Omental fat pad (tissue), 4 donors: ENCODE data around the gene KAT6B. TPM values are rescaled to one million over a fixed set of nuclear protein-coding genes. Genes with fewer than 3 reads are reported as not detected.

Experiments
- ATAC-seq: fragments of 150-250 bp; one replicate; pipeline ENCODE4 v1.9.1; 2016; ENCODE audit warnings: mild to moderate bottlenecking, moderate library complexity; ENCODE audit not compliant: low FRiP score
- DNase-seq: peaks from one replicate; pipeline ENCODE4 v3.0.0-alpha.2; 2019; ENCODE audit warnings: low spot score
- total RNA-seq, 4 donors: library from RNA; depleted of rRNA; stranded (reverse); fragments of >200 nt; gene quantifications; one replicate each; pipeline ENCODE4 v1.1.0, GENCODE V29; 2016
- TF ChIP-seq, protein P1 (sequence below), 3 donors: fragments of 450-650 bp; IDR thresholded peaks; one replicate each; pipeline ENCODE4 v1.5.1; 2016 to 2017; ENCODE audit warnings: antibody characterized with exemption in 3 of 3, mild to moderate bottlenecking in 3 of 3, moderate library complexity in 2 of 3

Gene KAT6B
- total RNA-seq, 4 donors from 2014 or later: 32.2 to 50.3 (median 37.6) TPM

DNA sequence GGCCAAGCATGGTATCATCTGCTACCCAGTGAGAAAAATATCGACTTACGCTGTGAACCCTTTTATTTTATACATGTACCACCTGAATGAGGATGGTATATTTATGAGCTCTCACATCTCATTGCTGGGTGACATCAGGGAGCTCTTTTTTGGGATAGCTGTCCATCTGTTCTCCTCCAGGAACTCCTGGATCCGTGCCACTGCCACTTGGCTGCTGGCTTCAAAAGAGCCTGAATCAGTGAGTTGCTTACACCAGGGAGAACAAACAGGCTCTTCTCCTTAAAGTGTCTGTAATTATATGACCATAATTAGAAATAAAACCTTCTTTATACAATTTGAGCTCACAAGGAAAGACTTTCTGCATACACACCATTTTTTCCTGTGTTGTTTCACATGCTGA lies 106.2 kb downstream of the KAT6B start:
- DNase-seq (no peak), ATAC-seq (no peak)
- TF ChIP-seq, protein P1, sequence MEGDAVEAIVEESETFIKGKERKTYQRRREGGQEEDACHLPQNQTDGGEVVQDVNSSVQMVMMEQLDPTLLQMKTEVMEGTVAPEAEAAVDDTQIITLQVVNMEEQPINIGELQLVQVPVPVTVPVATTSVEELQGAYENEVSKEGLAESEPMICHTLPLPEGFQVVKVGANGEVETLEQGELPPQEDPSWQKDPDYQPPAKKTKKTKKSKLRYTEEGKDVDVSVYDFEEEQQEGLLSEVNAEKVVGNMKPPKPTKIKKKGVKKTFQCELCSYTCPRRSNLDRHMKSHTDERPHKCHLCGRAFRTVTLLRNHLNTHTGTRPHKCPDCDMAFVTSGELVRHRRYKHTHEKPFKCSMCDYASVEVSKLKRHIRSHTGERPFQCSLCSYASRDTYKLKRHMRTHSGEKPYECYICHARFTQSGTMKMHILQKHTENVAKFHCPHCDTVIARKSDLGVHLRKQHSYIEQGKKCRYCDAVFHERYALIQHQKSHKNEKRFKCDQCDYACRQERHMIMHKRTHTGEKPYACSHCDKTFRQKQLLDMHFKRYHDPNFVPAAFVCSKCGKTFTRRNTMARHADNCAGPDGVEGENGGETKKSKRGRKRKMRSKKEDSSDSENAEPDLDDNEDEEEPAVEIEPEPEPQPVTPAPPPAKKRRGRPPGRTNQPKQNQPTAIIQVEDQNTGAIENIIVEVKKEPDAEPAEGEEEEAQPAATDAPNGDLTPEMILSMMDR (IDR thresholded peaks at IDR 0.05): no peak

DNA sequence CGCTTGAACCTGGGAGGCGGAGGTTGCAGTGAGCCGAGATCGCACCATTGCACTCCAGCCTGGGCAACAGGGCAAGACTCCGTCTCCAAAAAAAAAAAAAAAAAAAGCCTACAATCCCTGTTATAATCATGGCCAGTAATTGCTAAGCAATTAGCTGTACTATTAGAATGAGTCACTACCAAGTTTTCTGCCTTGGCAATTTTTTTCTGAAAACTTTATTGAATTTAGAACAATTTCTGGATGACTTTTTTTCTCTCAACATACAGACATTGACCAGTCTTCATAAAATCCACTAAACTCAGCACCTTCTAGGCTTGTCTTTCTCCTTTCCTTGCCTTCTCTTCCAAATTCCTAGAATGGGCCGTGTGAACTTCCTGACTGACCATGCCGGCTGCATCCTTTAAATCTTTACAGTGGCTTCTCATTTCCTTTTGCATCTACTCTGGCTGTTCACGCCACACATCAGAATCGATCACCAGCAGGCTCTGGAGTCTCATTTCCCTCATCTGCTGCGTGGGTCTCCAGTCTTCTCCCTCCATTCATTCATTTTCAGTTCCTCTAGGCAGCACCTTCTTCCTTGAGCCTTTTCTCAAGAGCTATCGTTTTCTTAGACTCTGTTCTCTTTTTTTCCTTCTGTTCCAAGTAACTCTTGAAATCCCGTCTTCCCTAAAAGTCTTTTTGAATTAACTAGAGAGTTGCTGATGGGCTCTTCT lies 107.9 kb downstream of the KAT6B start:
- ATAC-seq (no peak), DNase-seq (no peak)
- TF ChIP-seq, protein P1 (IDR thresholded peaks at IDR 0.05): no peak

DNA sequence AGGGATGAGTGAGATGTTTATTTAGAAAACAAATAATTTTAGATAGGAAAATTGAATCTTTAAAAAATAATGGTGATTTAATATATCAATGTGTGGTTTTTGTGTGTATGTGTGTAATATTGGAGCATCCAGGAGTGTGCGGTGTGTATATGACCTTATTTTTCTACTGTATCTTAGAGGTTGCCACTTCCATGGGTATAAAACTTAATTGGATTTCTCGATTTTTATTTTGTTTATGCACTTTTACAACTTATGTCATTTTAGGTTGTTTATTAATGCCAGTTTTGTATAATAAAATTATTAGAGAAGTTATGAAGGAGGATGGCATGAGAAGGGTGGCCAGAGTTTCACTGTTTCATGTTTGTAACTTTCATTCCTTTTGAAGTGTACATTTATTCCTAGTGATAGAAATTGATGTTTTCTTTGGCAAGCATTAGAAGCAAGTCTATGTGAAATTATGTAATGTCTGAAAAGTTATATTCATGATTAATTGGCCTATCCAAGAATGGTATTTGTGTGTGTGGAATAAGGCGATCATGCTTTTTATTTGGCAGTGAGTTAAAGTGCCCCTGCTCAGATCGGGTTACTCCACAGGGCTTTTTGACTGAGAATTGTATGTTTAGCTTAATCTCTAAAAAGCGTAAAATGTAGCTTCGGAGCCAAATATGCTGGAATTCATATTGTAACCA lies 110.3 kb downstream of the KAT6B start:
- no peak for DNase-seq
- TF ChIP-seq, protein P1 (IDR thresholded peaks at IDR 0.05): no peak
- ATAC-seq: no peak

DNA sequence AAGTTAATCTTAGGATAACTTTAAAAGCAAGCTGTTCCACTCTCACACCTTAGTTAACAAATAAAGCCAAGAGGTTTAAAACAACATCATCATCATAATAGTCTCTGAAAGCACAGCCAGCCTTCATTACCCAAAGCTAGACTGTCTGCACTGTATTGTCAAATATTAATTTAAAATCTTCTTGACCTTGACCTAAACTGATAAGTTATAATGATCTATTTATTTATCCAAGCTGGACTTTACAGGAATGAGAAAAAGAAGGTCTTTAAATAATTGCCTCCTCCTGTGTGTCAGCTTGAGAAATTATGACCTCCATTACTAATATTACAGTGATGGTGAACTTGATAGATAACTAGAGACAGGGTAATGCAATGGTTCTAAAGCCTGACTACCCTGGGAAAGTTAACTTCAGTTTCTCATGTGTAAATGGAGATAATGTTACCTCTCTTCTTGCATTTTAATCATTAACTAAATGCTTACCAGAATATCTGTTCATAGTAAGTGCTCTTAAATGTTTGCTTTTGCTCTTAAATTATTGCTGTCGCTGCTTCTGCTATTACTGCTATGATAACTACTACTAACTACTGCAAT lies 111.0 kb downstream of the KAT6B start:
- ATAC-seq: no peak
- no peak for DNase-seq
- TF ChIP-seq, protein P1 (IDR thresholded peaks at IDR 0.05): no peak

DNA sequence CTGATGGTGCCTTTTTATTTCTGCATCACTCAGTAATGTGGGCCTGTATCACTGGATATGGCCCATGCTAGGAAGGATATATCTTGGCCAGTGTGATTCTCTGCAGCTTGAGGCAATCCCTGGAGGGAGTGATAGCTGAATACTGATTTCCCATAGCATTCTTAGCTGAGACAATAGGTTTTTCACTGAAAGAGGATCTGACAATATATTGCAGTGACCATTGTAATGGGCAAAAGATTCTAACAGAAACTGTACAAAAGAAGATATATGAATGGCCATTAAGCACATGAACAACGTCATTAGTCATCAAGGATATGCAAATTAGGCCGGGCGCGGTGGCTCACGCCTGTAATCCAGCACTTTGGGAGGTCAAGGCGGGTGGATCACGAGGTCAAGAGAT lies 117.8 kb downstream of the KAT6B start:
- TF ChIP-seq, protein P1 (IDR thresholded peaks at IDR 0.05): no peak
- ATAC-seq (no peak), DNase-seq (no peak)

DNA sequence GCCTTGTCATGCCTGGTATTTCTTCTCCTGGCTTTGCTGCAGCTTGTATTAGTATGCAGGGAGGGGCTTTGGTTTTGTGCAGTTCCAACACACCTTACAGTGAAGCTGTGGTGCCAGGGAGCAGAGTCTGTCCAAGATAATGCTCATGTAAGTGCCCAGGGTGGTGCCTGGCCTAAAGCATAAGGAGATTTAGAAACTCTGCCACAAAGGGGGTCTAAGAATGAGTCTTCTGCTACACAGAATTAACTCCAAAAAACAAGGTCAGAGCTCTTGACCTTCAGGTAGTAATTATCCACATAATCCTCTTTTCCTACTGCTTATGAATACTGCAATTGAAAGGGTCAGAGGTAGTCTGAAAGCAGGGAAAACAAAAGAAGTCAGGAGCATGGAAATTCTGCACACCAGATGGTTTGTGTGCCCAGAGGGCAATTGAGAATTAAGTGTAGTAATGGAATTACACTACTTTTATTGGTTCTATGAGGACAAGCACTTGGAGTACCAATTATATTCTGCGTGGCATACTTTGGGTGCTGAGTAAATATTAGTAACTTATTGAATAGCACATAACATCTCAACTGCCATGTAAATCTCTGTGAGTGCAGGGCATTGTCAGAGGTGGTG lies 121.5 kb downstream of the KAT6B start:
- DNase-seq (no peak), ATAC-seq (no peak)
- TF ChIP-seq, protein P1 (IDR thresholded peaks at IDR 0.05): no peak
